HUES6 (cell line): ENCODE results near the gene MAP2K5.

Experiments
- H3K27ac ChIP-seq: 2 replicates; pipeline ENCODE4 v1.7.0; 2013; ENCODE audit warnings: low read depth, mild to moderate bottlenecking, low read length, inconsistent platforms
- H3K27me3 ChIP-seq: 2 replicates; pipeline ENCODE4 v1.6.1; 2013; ENCODE audit warnings: low read length; ENCODE audit not compliant: control insufficient read depth, insufficient read depth
- H3K36me3 ChIP-seq: 2 replicates; pipeline ENCODE4 v1.6.1; 2013; ENCODE audit warnings: low read length; ENCODE audit not compliant: control insufficient read depth, insufficient read depth
- H3K4me1 ChIP-seq: 2 replicates; pipeline ENCODE4 v1.6.1; 2013; ENCODE audit warnings: low read length; ENCODE audit not compliant: control insufficient read depth, insufficient read depth
- H3K4me3 ChIP-seq: 2 replicates; pipeline ENCODE4 v1.5.1; 2013; ENCODE audit warnings: low read depth, low read length
- H3K9ac ChIP-seq: one replicate; pipeline ENCODE4 v1.6.1; 2013; ENCODE audit warnings: mild to moderate bottlenecking, low read length
- H3K9me3 ChIP-seq: 2 replicates; pipeline ENCODE4 v1.6.1; 2013; ENCODE audit warnings: low read depth, low read length; ENCODE audit not compliant: control insufficient read depth, insufficient read depth

MAP2K5 gene

DNA sequence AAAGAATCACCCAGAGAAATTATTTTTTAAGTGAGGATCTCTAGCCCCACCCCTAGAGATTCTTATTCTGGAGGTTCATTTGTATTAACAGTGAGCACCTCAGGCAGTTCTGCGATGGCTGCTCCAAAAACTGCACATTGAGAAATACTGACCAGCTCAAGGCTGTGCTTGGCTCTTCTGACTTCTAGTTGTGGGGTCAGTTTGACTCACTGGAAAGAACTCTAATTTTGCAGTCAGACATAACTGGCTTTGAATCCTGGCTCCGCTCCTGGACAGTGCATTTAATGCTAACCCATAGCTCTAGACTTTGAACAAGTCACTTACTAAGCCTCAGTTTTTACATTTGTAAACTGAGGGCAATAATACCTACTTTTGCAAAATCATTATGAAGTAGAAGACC, 159.2 kb downstream of the MAP2K5 start:
- H3K9ac ChIP-seq: no peak overlapping the region
- H3K27me3 ChIP-seq: no peaks in the 10 kb centered on the region

GRCh38 chr15:67707520-67708283, 165.2 kb downstream of the MAP2K5 start:
- no peaks in the 10 kb centered on the region for H3K27me3 ChIP-seq
- H3K9me3 ChIP-seq: no peaks in the 10 kb centered on the region
- H3K9ac ChIP-seq: no peak overlapping the region
- peaks cover 13% of the 10 kb centered on the region for H3K4me1 ChIP-seq
- H3K27ac ChIP-seq: no peak overlapping the region
- H3K4me3 ChIP-seq: no peak overlapping the region
- no peaks in the 10 kb centered on the region for H3K36me3 ChIP-seq

More for the DNA sequence above, 159.2 kb downstream of the MAP2K5 start:
- Histone ChIP-seq H3K4me3 (no peak overlapping the region), H3K4me1 (no peaks in the 10 kb centered on the region), H3K36me3 (no peaks in the 10 kb centered on the region), H3K9me3 (no peaks in the 10 kb centered on the region), H3K27ac (no peak overlapping the region)

GRCh38 chr15:67708500-67708899, 166.0 kb downstream of the MAP2K5 start:
- no peaks in the 10 kb centered on the region for H3K36me3 ChIP-seq
- H3K27ac ChIP-seq: no peak overlapping the region
- H3K4me1 ChIP-seq: peaks cover 13% of the 10 kb centered on the region
- no peak overlapping the region for H3K4me3 ChIP-seq
- no peaks in the 10 kb centered on the region for H3K27me3 ChIP-seq
- H3K9ac ChIP-seq: no peak overlapping the region
- H3K9me3 ChIP-seq: no peaks in the 10 kb centered on the region

GRCh38 chr15:67715170-67715569, 172.7 kb downstream of the MAP2K5 start:
- H3K9me3 ChIP-seq: no peaks in the 10 kb centered on the region
- no peaks in the 10 kb centered on the region for H3K27me3 ChIP-seq
- H3K9ac ChIP-seq: no peak overlapping the region
- H3K4me3 ChIP-seq: no peak overlapping the region
- H3K36me3 ChIP-seq: no peaks in the 10 kb centered on the region
- peaks cover 7% of the 10 kb centered on the region; the same call in 1 of the 2 replicates for H3K4me1 ChIP-seq
- no peak overlapping the region for H3K27ac ChIP-seq

GRCh38 chr15:67716171-67716570, 173.7 kb downstream of the MAP2K5 start:
- Histone ChIP-seq H3K9ac (no peak overlapping the region), H3K4me1 (peaks cover 4% of the 10 kb centered on the region; the same call in 1 of the 2 replicates), H3K27ac (no peak overlapping the region), H3K36me3 (no peaks in the 10 kb centered on the region), H3K4me3 (no peak overlapping the region), H3K9me3 (no peaks in the 10 kb centered on the region), H3K27me3 (no peaks in the 10 kb centered on the region)

GRCh38 chr15:67717776-67718175, 175.3 kb downstream of the MAP2K5 start:
- no peaks in the 10 kb centered on the region for H3K4me1 ChIP-seq
- no peaks in the 10 kb centered on the region for H3K9me3 ChIP-seq
- H3K27ac ChIP-seq: no peak overlapping the region
- no peak overlapping the region for H3K9ac ChIP-seq
- no peaks in the 10 kb centered on the region for H3K27me3 ChIP-seq
- H3K4me3 ChIP-seq: no peak overlapping the region
- H3K36me3 ChIP-seq: no peaks in the 10 kb centered on the region

GRCh38 chr15:67719330-67719959, 176.9 kb downstream of the MAP2K5 start:
- no peaks in the 10 kb centered on the region for H3K4me1 ChIP-seq
- no peak overlapping the region for H3K9ac ChIP-seq
- no peaks in the 10 kb centered on the region for H3K9me3 ChIP-seq
- H3K27ac ChIP-seq: no peak overlapping the region
- H3K4me3 ChIP-seq: no peak overlapping the region
- no peaks in the 10 kb centered on the region for H3K36me3 ChIP-seq
- H3K27me3 ChIP-seq: no peaks in the 10 kb centered on the region

DNA sequence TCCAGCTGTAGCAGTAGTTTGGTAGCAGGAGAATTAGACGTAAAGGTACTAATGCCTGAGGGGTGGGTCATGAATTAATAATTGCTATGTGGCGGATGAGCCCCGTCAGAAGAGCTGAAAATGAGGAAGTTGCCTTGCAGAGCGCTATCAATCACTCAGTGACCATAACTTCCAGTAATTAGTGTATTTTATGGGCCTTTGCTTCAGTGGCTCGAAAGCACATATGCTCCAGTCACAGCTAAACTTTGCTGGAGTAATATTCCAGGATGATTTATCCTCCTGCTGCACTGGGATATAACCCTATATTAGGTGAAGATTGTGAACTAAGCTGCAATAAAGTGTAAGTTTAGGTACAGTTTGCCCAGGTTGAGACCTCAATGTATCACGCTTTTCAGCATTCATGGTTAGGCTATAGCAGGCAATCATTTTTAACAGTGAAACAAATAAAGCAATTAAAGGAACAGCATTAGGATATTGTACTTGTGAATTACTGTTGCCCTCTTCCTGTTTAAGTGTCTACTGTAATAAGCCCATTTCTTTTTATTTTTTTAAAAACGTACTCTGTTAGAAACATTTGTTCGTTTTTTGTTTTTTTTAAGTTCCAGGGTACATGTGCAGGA, 178.2 kb downstream of the MAP2K5 start:
- H3K27ac ChIP-seq: no peak overlapping the region
- no peak overlapping the region for H3K4me3 ChIP-seq
- no peaks in the 10 kb centered on the region for H3K9me3 ChIP-seq
- H3K9ac ChIP-seq: no peak overlapping the region
- H3K27me3 ChIP-seq: no peaks in the 10 kb centered on the region
- H3K36me3 ChIP-seq: no peaks in the 10 kb centered on the region
- H3K4me1 ChIP-seq: no peaks in the 10 kb centered on the region

DNA sequence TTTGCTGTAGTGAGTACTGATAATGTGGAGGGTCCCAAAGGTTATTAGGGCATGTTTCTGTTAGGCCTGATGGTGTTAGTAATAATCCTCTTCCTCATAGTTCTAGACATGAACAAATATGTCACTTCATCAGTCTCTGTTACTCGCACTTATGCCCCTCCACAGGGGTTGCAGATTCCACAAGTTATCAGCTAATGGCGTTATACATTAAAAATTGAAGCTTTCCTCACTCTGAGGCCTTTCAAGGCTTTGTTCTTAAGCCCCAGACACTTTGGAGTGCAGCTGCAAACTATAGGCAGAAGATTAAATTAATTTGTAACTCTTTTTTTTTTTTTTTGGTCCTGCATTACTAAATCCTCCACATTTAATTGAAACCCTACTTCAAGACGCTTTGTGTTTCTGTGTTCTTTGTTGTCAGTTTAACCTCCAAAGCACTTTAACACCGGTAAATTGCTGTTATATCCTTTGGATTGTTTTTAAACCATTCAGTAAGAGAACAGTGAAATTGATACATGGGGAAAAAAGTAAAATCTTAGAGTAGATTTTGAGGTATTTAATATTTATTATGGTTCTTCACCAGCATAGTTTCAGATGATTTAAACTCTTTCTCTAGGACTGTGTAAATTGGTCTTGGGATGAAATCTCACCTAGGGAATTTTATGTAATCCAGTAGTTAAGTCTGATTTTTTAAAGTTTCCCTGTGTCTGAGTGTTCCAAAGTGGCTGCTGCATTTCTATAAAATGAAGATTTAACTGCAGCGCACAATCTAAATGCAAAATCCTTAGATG, 179.7 kb downstream of the MAP2K5 start:
- H3K36me3 ChIP-seq: no peaks in the 10 kb centered on the region
- no peaks in the 10 kb centered on the region for H3K27me3 ChIP-seq
- no peak overlapping the region for H3K27ac ChIP-seq
- no peaks in the 10 kb centered on the region for H3K9me3 ChIP-seq
- no peaks in the 10 kb centered on the region for H3K4me1 ChIP-seq
- no peak overlapping the region for H3K4me3 ChIP-seq
- no peak overlapping the region for H3K9ac ChIP-seq

GRCh38 chr15:67723294-67724024, 181.0 kb downstream of the MAP2K5 start:
- H3K9me3 ChIP-seq: no peaks in the 10 kb centered on the region
- no peak overlapping the region for H3K9ac ChIP-seq
- H3K36me3 ChIP-seq: no peaks in the 10 kb centered on the region
- H3K4me1 ChIP-seq: peaks cover 2% of the 10 kb centered on the region
- no peaks in the 10 kb centered on the region for H3K27me3 ChIP-seq
- no peak overlapping the region for H3K4me3 ChIP-seq
- no peak overlapping the region for H3K27ac ChIP-seq
